ENCODE measurements around the gene ZNF620.
"Not testable (repeated sequence)": the region's sequence is repeated elsewhere in the genome, so short reads cannot be mapped to it uniquely, and the experiment has no call there.

ZNF620 gene

GRCh38 chr3:40505599-40506462, at the start of gene ZNF620:
Gene ZNF620, plus strand, starts transcription at chr3:40506039. Its CDS starts 314 bp downstream, at chr3:40506353.
- DNase-seq, result peak; percentile 81

- DNase-seq, result no peak
Observed at GRCh38 chr3:40456279-40456939, 49.4 kb upstream of the ZNF620 start.

GRCh38 chr3:40456940-40457823, 48.7 kb upstream of the ZNF620 start, which contains the start of gene RPL14:
Gene RPL14, plus strand, starts transcription at chr3:40457339. Its CDS starts 133 bp downstream, at chr3:40457472.
- DNase-seq, result peak; percentile 95

DNA sequence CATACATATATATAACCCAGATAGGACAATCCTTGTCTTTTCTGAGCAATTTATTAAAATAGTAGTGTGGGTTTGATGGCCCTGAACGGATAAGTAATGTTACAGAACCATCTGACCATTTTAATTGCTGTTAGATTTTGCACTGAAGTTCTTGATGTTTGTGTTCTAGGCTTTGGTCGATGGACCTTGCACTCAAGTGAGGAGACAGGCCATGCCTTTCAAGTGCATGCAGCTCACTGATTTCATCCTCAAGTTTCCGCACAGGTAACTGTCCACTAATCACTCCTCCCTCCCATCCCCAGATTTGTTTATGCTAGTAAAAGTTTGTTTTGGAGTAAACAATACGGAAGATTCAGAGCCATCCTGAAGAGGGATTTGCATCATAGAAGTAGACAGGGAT, 47.4 kb upstream of the ZNF620 start:
- no peak for DNase-seq

- not testable (repeated sequence) for DNase-seq
Observed at GRCh38 chr3:40460481-40460880, 45.4 kb upstream of the ZNF620 start.

DNA sequence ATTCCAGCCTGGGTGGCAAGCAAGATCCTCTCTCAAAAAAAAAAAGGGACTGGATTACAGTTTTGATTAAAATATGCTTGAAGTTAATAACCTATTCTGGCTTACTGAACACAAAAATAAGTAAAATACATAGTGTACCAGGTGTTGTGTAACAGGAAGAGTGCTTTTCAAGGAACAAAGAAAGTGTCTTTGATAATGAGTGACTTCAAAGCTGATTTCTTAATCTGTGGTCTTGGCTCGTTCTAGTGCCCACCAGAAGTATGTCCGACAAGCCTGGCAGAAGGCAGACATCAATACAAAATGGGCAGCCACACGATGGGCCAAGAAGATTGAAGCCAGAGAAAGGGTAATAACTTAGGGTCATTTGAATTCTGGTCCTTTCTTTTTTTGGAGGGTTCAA, 44.7 kb upstream of the ZNF620 start:
- no peak for DNase-seq

DNA sequence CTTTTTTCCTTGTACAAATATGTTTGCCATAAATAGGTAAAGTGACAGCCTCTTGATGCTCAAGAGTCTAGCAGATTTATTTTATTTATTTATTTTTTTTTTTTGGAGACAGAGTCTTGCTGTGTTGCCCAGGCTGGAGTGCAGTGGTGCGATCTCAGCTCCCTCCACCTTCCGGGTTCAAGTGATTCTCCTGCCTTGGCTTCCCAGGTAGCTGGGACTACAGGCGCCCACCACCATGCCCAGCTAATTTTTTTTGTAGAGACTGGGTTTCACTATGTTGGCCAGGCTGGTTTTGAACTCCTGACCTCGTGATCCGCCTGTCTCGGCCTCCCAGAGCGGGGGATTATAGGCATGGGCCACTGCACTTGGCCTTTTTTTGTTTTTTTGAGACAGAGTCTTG, 43.0 kb upstream of the ZNF620 start:
- not testable (repeated sequence) for DNase-seq

DNA sequence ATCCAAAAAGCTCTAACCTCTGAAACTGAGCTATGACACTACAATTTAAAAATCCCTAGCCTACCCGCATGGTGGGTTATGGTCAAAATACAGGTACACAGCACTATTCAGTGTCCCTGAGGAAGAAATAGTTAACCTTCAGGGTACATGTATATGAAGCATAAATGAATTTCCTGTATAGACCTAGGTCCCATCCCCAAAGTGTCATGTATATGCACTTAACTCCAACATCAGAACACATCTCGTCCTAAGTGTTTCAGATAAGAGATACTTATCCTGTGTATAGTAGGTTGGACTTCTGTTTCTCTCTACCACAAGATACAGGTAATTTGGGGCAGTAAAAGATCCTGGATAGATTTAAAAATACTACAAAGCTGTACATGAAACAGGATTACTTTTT, 42.3 kb upstream of the ZNF620 start:
- DNase-seq, result no peak

DNA sequence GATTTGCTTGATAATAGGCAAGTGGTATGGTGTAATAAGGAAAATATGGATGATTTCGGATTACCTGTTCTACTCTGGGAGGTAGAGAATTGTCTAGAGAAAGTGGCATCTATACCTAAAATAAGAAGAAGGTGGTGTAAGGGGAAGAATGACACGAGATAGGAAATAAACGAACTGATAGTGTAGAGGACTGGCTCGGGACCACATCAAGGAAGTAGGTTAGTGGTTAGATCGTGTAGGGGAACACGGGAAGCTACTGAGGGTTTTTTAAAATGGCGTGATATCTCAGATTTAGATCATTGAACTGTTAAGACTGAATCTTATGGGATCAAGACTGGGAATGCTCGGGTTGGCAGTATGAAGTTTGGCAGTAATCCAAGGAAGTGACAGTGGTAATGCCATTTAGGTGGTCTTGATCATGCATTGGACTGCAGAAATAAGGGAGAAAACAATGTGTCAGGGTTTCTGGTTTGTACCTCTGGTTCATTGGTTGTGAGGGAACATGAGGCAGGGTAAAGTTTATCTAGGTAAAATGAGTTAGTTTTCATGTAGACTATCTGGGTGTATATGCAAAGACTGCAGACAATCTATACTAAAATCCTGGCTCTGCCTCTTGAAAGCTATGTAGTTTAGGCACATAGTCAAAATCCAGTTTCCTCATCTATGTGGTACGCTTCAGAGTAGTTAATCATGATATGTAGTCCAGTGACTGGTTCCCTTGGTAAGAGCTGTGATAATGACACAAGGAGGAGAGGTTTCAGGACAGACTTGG, 41.3 kb upstream of the ZNF620 start:
- DNase-seq, result no peak

DNA sequence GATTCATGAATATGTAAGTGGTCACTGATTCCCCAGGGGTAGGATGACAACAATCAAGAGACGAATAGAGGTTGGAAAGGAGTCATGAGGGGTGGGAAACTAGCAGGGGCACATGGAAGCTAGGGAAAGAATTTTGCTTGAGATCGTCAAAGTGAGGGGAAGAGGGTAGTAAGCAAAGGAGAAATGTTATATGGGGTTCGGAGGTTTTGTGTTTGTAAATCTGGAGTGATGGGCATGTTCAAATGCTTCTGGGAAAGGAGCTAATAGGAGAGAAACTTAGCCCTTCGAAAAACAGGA, 40.8 kb upstream of the ZNF620 start:
- DNase-seq, result no peak

DNA sequence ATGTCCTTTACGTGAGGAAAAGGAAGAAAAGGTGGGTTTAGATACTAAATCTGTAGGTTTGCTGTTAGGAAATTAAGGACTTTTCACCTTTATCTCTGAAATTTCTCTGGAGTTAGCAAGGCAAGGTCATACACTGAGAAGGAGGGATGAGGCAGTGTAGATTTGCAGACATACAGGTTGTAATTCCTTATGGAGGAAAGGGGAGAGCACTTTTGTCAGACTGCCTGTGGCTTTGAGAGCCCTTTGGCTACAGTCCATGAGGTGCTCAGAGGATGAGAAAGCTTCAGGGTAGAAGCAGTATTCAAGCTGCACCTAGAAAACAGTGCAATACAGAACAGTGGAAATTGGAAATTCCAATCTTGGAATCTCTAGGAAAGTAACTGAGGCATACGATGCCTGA, 40.4 kb upstream of the ZNF620 start:
- DNase-seq, result no peak

- DNase-seq, result no peak
Observed at GRCh38 chr3:40468018-40468417, 37.8 kb upstream of the ZNF620 start.

- DNase-seq, result no peak
Observed at GRCh38 chr3:40470701-40471100, 35.1 kb upstream of the ZNF620 start.

DNA sequence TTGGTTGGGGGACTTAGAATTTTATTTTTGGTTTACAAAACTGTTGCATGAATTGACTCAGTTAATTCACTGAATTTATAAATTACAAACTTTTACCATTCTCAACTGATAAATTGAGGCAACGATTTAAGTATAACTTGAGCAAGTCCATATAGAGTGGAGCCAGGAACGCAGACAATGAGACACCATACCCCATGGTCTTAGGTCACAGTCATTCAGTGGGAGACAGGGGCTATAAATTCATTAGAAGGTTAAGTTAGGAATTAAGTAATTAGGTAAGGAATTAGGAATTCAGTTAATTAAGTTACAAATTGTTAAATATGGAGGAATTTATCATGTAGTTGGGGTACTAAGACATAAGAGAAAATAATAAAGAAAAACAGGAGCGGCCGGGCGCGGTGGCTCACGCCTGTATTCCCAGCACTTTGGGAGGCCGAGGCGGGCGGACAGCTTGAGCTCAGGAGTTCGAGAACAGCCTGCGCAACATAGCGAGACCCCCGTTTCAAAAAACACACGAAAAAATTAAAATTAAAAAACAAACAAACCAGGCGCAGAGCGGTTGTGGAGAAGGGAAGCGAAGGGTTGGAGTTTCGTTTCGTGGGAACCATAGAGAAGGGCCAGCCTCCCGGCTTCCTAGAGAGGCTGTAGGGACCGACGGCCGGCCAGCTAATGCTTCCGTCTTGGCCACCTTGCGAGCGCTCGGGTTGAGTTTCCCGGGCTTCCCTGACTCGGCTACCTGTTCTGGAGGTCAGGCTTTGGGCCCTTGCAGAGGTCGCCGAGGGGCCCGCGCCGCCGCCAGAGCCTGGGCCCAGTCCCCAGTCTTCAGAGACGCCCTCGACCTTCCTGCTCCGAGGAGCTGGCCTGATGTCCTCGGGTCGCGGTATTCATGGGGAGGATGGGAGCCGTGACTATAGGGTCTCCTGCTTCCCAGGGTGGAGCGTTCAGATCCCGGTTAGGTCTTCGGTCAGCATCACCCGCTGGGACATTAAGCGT, 29.1 kb upstream of the ZNF620 start, which contains the start of gene ZNF619:
Gene ZNF619, plus strand, starts transcription at position 645 of the 993 bp plus-strand sequence. CDS start 858 bp downstream, outside the sequence.
- DNase-seq, result peak; percentile 84

- no peak for DNase-seq
Observed at GRCh38 chr3:40477666-40478065, 28.2 kb upstream of the ZNF620 start.

GRCh38 chr3:40487172-40487571, 18.7 kb upstream of the ZNF620 start:
- no peak for DNase-seq

DNA sequence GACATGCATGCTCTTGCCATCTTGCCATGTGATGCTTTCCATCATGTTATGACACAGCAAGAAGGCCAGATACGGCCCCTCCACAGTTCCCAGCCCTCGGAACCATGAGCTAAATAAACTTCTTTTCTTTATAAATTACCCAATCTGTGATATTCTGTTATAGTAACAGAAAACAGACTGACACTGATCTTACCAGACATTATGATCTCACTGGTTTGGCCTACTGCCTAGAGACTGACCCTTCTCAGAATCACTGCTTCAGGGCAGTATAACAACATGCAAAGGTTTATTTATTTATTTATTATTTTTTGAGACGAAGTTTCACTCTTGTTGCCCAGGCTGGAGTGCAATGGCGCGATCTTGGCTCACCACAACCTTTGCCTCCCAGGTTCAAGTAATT, 14.9 kb upstream of the ZNF620 start:
- no peak for DNase-seq

DNA sequence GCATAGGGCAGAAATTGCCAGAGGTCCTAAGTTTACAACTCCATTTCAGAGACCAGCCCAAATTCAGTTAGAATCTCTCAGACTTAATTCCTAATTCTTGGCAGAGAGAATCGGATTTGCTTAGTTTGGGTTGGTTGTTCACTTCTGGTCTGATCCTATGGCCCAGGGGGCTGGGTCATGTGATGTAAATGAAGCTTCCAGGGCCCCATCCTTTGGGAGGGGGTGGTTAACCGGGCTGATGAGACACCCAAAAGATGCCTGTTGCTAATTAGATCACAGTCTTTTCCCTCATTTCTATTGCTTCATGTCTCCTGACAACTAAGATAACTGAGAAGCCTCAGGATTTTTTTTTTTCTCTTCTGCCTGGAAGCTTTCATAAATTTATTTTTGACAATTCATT, 11.1 kb upstream of the ZNF620 start:
- no peak for DNase-seq

- no peak for DNase-seq
Observed at GRCh38 chr3:40497288-40497687, 8.6 kb upstream of the ZNF620 start.

- no peak for DNase-seq
Observed at GRCh38 chr3:40499952-40500351, 5.9 kb upstream of the ZNF620 start.

GRCh38 chr3:40502034-40502433, 3.8 kb upstream of the ZNF620 start:
- no peak for DNase-seq

Measured in activated CD8-positive, alpha-beta memory T cell treated with anti-CD3 and anti-CD28 coated beads for 24 hours (primary cell).